ENCODE data around the gene GVQW3. TPM values are rescaled to one million over a fixed set of nuclear protein-coding genes. Genes with fewer than 3 reads are reported as not detected.

GVQW3 gene
- total and polyA plus RNA-seq, 11 donors, result 0.19 to 2.3 (median 1.0) TPM

GRCh38 chr11:76443268-76443980, 62.3 kb downstream of the GVQW3 start:
- TF ChIP-seq POLR2A (IDR thresholded peaks at IDR 0.05) (no peak), CTCF (IDR thresholded peaks at IDR 0.05) (no peak)
- intact Hi-C loops (cut with DNase I), result loop anchor here in 5 of 10 donors (5.0 to 10.0 kb wide), 3 partner anchors 61 to 236 kb away; partner anchors contain the start of genes GVQW3 (in 4 of the 5), THAP12 (in 4 of the 5) and WNT11 (in 1 of the 5)
- Histone ChIP-seq H3K36me3 (peaks cover 0 to 22% (median 17%) of the 10 kb centered on the region in 9 donors), H3K4me1 (peaks cover 0 to 28% (median 14%) of the 10 kb centered on the region in 12 donors), H3K9me3 (no peaks in the 10 kb centered on the region), H3K27ac (peak overlapping the region; percentile 5 to 98 (median 92)), H3K4me3 (peak overlapping the region; percentile 60 to 100 (median 90)), H3K27me3 (no peaks in the 10 kb centered on the region)
- no peak for ATAC-seq
- no peak for DNase-seq
- 26 to 35% (median 31%) methylated on average over 10 of the region's 10 CpGs for WGBS, 4 donors

GRCh38 chr11:76444065-76444383, 62.9 kb downstream of the GVQW3 start:
- Histone ChIP-seq H3K9me3 (no peaks in the 10 kb centered on the region), H3K36me3 (peaks cover 0 to 26% (median 23%) of the 10 kb centered on the region in 9 donors), H3K27ac (peak overlapping the region; percentile 71 to 98 (median 92)), H3K4me1 (peaks cover 0 to 28% (median 14%) of the 10 kb centered on the region in 12 donors), H3K27me3 (no peaks in the 10 kb centered on the region), H3K4me3 (peak overlapping the region; percentile 60 to 100 (median 90))
- ATAC-seq (no peak), DNase-seq (no peak)
- TF ChIP-seq CTCF (IDR thresholded peaks at IDR 0.05) (no peak), POLR2A (IDR thresholded peaks at IDR 0.05) (no peak)
- WGBS, 4 donors, result 0 to 1% (median 0%) methylated on average over 10 of the region's 10 CpGs
- intact Hi-C loops (cut with DNase I), result loop anchor here in 8 of 10 donors (1.0 to 10.0 kb wide), 6 partner anchors 62 to 237 kb away; partner anchors contain the start of genes GVQW3 (in 8 of the 8), THAP12 (in 8 of the 8) and WNT11 (in 1 of the 8)

GRCh38 chr11:76444384-76445120, 63.4 kb downstream of the GVQW3 start, which contains the start of gene EMSY:
TSS of gene EMSY (plus strand) at chr11:76445018. CDS start at chr11:76446939, 1,921 bp downstream.
- TF ChIP-seq POLR2A (IDR thresholded peaks at IDR 0.05), result peak; percentile 91 to 95
- TF ChIP-seq CTCF (IDR thresholded peaks at IDR 0.05), result peak in 1 of 12 donors; percentile 9
- H3K27ac ChIP-seq, result peak within 1 kb of the TSS; percentile 83 to 98 (median 92)
- H3K4me3 ChIP-seq, result peak within 1 kb of the TSS; percentile 71 to 100 (median 94)
- 0 to 1% (median 0%) methylated on average over 47 to 53 of the region's 53 CpGs for WGBS, 4 donors
- H3K36me3 ChIP-seq, result peaks cover 0 to 32% (median 26%) of the 10 kb centered on the region in 9 donors
- H3K4me1 ChIP-seq, result peaks cover 0 to 28% (median 14%) of the 10 kb centered on the region in 12 donors
- peak; percentile 96 to 98 (median 98) for ATAC-seq
- H3K9me3 ChIP-seq, result no peaks in the 10 kb centered on the region
- H3K27me3 ChIP-seq, result no peaks in the 10 kb centered on the region
- intact Hi-C loops (cut with DNase I), result loop anchor here in 8 of 10 donors (1.0 to 10.0 kb wide), 7 partner anchors 62 to 237 kb away; partner anchors contain the start of genes GVQW3 (in 8 of the 8), THAP12 (in 8 of the 8) and WNT11 (in 2 of the 8)
- DNase-seq, result peak; percentile 97 to 98 (median 98)

All from heart left ventricle (tissue), 16 donors.